GM12878 (cell line): ENCODE data around the gene CEACAM8. TPM values are rescaled to one million over a fixed set of nuclear protein-coding genes. Genes with fewer than 3 reads are reported as not detected.

Source experiments
- ATAC-seq: fragments of 200-7000 bp; cut with Tn5 transposase; 3 replicates; pipeline ENCODE4 v1.9.1; 2020; ENCODE audit warnings: mild to moderate bottlenecking, moderate library complexity
- BruUV-seq: library from RNA; stranded (reverse); fragments of 400-500 nt; replicated peaks from 2 replicates; lab custom pipeline; 2021; lab: Mats Ljungman, UMichigan
- CTCF ChIA-PET: fragments of 300-600 bp; sonication (Branson Sonifier 250); formaldehyde crosslinking; extraction: SDS; loops from one replicate; lab custom pipeline; 2021; ENCODE audit warnings: inconsistent platforms; lab: Yijun Ruan, JAX
- POLR2A ChIA-PET: fragments of 350-600 bp; formaldehyde crosslinking; extraction: SDS; loops from one replicate; lab custom pipeline; 2021; ENCODE audit warnings: inconsistent platforms; lab: Charles Lee
- RAD21 ChIA-PET: fragments of 300-600 bp; sonication (Branson Sonifier 250); formaldehyde crosslinking; loops from one replicate; lab custom pipeline; 2023; ENCODE audit warnings: antibody characterized with exemption; ENCODE audit not compliant: unreplicated experiment; lab: Charles Lee
- SMC1A ChIA-PET: fragments of 300-600 bp; sonication (Branson Sonifier 250); formaldehyde crosslinking; loops from one replicate; lab custom pipeline; 2023; ENCODE audit not compliant: unreplicated experiment, uncharacterized antibody; lab: Charles Lee
- DNase-seq: peaks from one replicate; pipeline ENCODE4 v3.0.0-alpha.2; 2011; ENCODE audit warnings: low read depth, low spot score
- FAIRE-seq: peaks from 3 replicates; lab custom pipeline; 2011; peaks lifted over from hg19 to GRCh38; lab: Jason Lieb, UNC
- H2AFZ ChIP-seq: 2 replicates; pipeline ENCODE4 v1.6.0; 2011; ENCODE audit warnings: low read depth, low read length, control low read depth; ENCODE audit not compliant: control insufficient read depth
- H3K27ac ChIP-seq: 2 replicates; pipeline ENCODE4 v1.5.1; 2011; ENCODE audit warnings: control low read depth; ENCODE audit not compliant: control insufficient read depth, insufficient read depth
- H3K27me3 ChIP-seq, 2 experiments: replicated peaks in 1 of 2; 2 replicates each; pipeline versions ENCODE4 v1.6.0 to v1.6.1; 2011; ENCODE audit warnings: low read length in 1 of 2; ENCODE audit not compliant: control insufficient read depth in 2 of 2, insufficient read depth in 2 of 2
- H3K36me3 ChIP-seq, 2 experiments: 2 replicates each; pipeline ENCODE4 v1.5.1; 2011; ENCODE audit warnings: low read length in 1 of 2; ENCODE audit not compliant: control insufficient read depth in 2 of 2, insufficient read depth in 2 of 2
- H3K4me1 ChIP-seq: 2 replicates; pipeline ENCODE4 v1.6.1; 2011; ENCODE audit warnings: mild to moderate bottlenecking, low read length, moderate library complexity, mixed read lengths; ENCODE audit not compliant: control insufficient read depth, insufficient read depth
- H3K4me2 ChIP-seq: 2 replicates; pipeline ENCODE4 v1.6.0; 2011; ENCODE audit warnings: control low read depth; ENCODE audit not compliant: control insufficient read depth, insufficient read depth
- H3K4me3 ChIP-seq: fragments of 200-600 bp; sonication (generic); 2 replicates; pipeline ENCODE4 v1.5.1; 2016
- H3K79me2 ChIP-seq: 2 replicates; pipeline ENCODE4 v1.6.0; 2011; ENCODE audit warnings: low read length; ENCODE audit not compliant: control insufficient read depth, insufficient read depth
- H3K9ac ChIP-seq: 2 replicates; pipeline ENCODE4 v1.8.0; 2011; ENCODE audit warnings: low read length, control low read depth, mixed read lengths; ENCODE audit not compliant: control insufficient read depth, insufficient read depth
- H3K9me3 ChIP-seq: replicated peaks from 3 replicates; pipeline ENCODE4 v1.5.1; 2011; ENCODE audit warnings: mild to moderate bottlenecking, low read length; ENCODE audit not compliant: control insufficient read depth, insufficient read depth
- H4K20me1 ChIP-seq: 2 replicates; pipeline ENCODE4 v1.6.0; 2011; ENCODE audit not compliant: control insufficient read depth, insufficient read depth
- CREB1 ChIP-seq: IDR thresholded peaks from 2 replicates; pipeline ENCODE4 v1.6.1; 2012; ENCODE audit warnings: low read depth, mild to moderate bottlenecking, inconsistent platforms
- ESRRA ChIP-seq: IDR thresholded peaks from 2 replicates; pipeline ENCODE4 v1.6.1; 2012; ENCODE audit warnings: mild to moderate bottlenecking, low read length, improper control_type of control experiment
- GABPA ChIP-seq: IDR thresholded peaks from 2 replicates; pipeline ENCODE4 v1.6.1; 2014; ENCODE audit warnings: antibody characterized with exemption, low read depth, mild to moderate bottlenecking, inconsistent platforms
- KAT2A ChIP-seq: conservative IDR thresholded peaks from 2 replicates; pipeline ENCODE4 v1.6.1; 2011; ENCODE audit warnings: low read depth, low read length; ENCODE audit not compliant: control insufficient read depth
- NR2C1 ChIP-seq: fragments of 450-650 bp; IDR thresholded peaks from 2 replicates; pipeline ENCODE4 v1.6.1; 2017; ENCODE audit warnings: antibody characterized with exemption, mild to moderate bottlenecking, moderate library complexity
- NR2C2 ChIP-seq: IDR thresholded peaks from 2 replicates; pipeline ENCODE4 v1.6.1; 2011; ENCODE audit warnings: borderline replicate concordance, low read depth; ENCODE audit not compliant: control insufficient read depth, insufficient read length
- PAX8 ChIP-seq: fragments of 450-650 bp; IDR thresholded peaks from 2 replicates; pipeline ENCODE4 v1.6.1; 2017; ENCODE audit warnings: mild to moderate bottlenecking, moderate library complexity
- SP1 ChIP-seq: IDR thresholded peaks from one replicate; pipeline ENCODE4 v1.6.1; 2011; ENCODE audit warnings: low read depth, low read length
- SREBF1 ChIP-seq: IDR thresholded peaks from 2 replicates; pipeline ENCODE4 v1.6.1; 2012; ENCODE audit warnings: mild to moderate bottlenecking, low read length
- SUZ12 ChIP-seq: fragments of 200-600 bp; sonication (generic); IDR thresholded peaks from one replicate; pipeline ENCODE4 v1.6.1; 2018; ENCODE audit warnings: antibody characterized with exemption, mild to moderate bottlenecking; ENCODE audit not compliant: unreplicated experiment
- TCF12 ChIP-seq: IDR thresholded peaks from 2 replicates; pipeline ENCODE4 v1.6.1; 2011; ENCODE audit warnings: low read depth, mild to moderate bottlenecking, low read length
- YBX1 ChIP-seq: fragments of 450-650 bp; IDR thresholded peaks from 2 replicates; pipeline ENCODE4 v1.6.1; 2016; ENCODE audit warnings: antibody characterized with exemption
- YY1 ChIP-seq: IDR thresholded peaks from 2 replicates; pipeline ENCODE4 v1.6.1; 2011; ENCODE audit warnings: low read depth, mild to moderate bottlenecking, low read length
- ZZZ3 ChIP-seq: IDR thresholded peaks from 2 replicates; pipeline ENCODE4 v1.6.1; 2011; ENCODE audit warnings: low read depth; ENCODE audit not compliant: control insufficient read depth, insufficient read length
- WGBS: methylation state at CpG from one replicate; pipeline ENCODE4 v1.1.6; 2016; ENCODE audit warnings: low lambda C conversion rate; ENCODE audit not compliant: insufficient replicate concordance, insufficient coverage; ENCODE audit errors: missing lambda C conversion rate; 5-methylcytosine and 5-hydroxymethylcytosine counted together
- in situ Hi-C: fragments of 300-500 bp; cut with MboI; formaldehyde crosslinking; loops from 9 replicates; pipeline ENCODE4 v1.14.3; 2018; ENCODE audit warnings: mixed read lengths
- intact Hi-C: fragments of 100-400 bp; cut with micrococcal nuclease; formaldehyde crosslinking; loops from one replicate; pipeline ENCODE4 v1.14.2; 2022; ENCODE audit not compliant: unreplicated experiment
- polyA plus RNA-seq, 11 experiments: library from polyadenylated mRNA; depleted of rRNA in 4 of 11; unstranded in 6 of 11; stranded (reverse) in 5 of 11; fragments of >200 nt; fragmentation: Nextera tagmentation in 4 of 11; fragmentation: Illumina TruSeq in 1 of 11; extraction: Ambion mirVana in 4 of 11; extraction: Trizol in 1 of 11; gene quantifications; 1 replicate in 1 of 11; 2 replicates in 10 of 11; pipeline versions ENCODE4 v1.2.1 to v1.2.3, GENCODE V29; 2011 to 2016; ENCODE audit warnings: inconsistent platforms in 2 of 11, missing spikeins in 2 of 11, low read depth in 1 of 11
- total RNA-seq, 4 experiments: library from RNA; depleted of rRNA in 3 of 4; stranded (reverse); fragments of >200 nt in 3 of 4; fragmentation: Illumina TruSeq in 1 of 4; extraction: Trizol in 1 of 4; gene quantifications; 2 replicates each; pipeline versions ENCODE4 v1.2.1 to v1.2.3, GENCODE V29; 2013 to 2021
- TF ChIP-seq, protein P1 (sequence below): fragments of 450-650 bp; IDR thresholded peaks from 2 replicates; pipeline ENCODE4 v1.6.1; 2017; ENCODE audit warnings: mild to moderate bottlenecking, moderate library complexity

The CEACAM8 gene
- total and polyA plus RNA-seq, 10 of the 15 experiments (the other 5 are each of a cell fraction or from before 2014, with no cell fraction given): 0.06 TPM; not detected in 9

GRCh38 chr19:42532891-42533290 is 61.8 kb downstream of the CEACAM8 start:
- ChIA-PET RAD21 (interaction anchor here (1.3 to 7.7 kb wide), 2 partner anchors 67 to 82 kb away, joined by 4 to 177 read pairs; no protein-coding TSS in a partner anchor), POLR2A (interaction anchor here (1.2 kb wide), 1 partner anchor 82 kb away, joined by 3 read pairs; no protein-coding TSS in a partner anchor), CTCF (interaction anchor here (1.0 to 1.2 kb wide), 3 partner anchors 66 to 83 kb away, joined by 3 to 4 read pairs (median 3); no protein-coding TSS in a partner anchor), SMC1A (interaction anchor here (0.6 to 9.0 kb wide), 3 partner anchors 82 to 1594 kb away, joined by 3 to 193 read pairs (median 3); no protein-coding TSS in a partner anchor)
- no peak overlapping the region for H3K4me3 ChIP-seq
- FAIRE-seq (no peak), ATAC-seq (no peak), DNase-seq (no peak)
- H3K27me3 ChIP-seq: no peaks in the 10 kb centered on the region
- no peak overlapping the region for H3K9ac ChIP-seq
- H3K4me1 ChIP-seq: peaks cover 13% of the 10 kb centered on the region
- H3K9me3 ChIP-seq: no peaks in the 10 kb centered on the region
- no peaks in the 10 kb centered on the region for H3K36me3 ChIP-seq
- WGBS: 20% methylated on average over 2 of the region's 2 CpGs
- no peak overlapping the region for H3K4me2 ChIP-seq
- H3K79me2 ChIP-seq: no peaks in the 10 kb centered on the region; the same call in 1 of the 2 replicates
- TF ChIP-seq ESRRA (no peak), CREB1 (no peak), YY1 (no peak), KAT2A (no peak), YBX1 (no peak), TCF12 (no peak), SP1 (no peak), ZZZ3 (no peak), SREBF1 (no peak), SUZ12 (no peak), NR2C2 (no peak), GABPA (no peak), PAX8 (no peak), NR2C1 (no peak)
- TF ChIP-seq, protein P1, sequence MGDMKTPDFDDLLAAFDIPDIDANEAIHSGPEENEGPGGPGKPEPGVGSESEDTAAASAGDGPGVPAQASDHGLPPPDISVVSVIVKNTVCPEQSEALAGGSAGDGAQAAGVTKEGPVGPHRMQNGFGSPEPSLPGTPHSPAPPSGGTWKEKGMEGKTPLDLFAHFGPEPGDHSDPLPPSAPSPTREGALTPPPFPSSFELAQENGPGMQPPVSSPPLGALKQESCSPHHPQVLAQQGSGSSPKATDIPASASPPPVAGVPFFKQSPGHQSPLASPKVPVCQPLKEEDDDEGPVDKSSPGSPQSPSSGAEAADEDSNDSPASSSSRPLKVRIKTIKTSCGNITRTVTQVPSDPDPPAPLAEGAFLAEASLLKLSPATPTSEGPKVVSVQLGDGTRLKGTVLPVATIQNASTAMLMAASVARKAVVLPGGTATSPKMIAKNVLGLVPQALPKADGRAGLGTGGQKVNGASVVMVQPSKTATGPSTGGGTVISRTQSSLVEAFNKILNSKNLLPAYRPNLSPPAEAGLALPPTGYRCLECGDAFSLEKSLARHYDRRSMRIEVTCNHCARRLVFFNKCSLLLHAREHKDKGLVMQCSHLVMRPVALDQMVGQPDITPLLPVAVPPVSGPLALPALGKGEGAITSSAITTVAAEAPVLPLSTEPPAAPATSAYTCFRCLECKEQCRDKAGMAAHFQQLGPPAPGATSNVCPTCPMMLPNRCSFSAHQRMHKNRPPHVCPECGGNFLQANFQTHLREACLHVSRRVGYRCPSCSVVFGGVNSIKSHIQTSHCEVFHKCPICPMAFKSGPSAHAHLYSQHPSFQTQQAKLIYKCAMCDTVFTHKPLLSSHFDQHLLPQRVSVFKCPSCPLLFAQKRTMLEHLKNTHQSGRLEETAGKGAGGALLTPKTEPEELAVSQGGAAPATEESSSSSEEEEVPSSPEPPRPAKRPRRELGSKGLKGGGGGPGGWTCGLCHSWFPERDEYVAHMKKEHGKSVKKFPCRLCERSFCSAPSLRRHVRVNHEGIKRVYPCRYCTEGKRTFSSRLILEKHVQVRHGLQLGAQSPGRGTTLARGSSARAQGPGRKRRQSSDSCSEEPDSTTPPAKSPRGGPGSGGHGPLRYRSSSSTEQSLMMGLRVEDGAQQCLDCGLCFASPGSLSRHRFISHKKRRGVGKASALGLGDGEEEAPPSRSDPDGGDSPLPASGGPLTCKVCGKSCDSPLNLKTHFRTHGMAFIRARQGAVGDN: no peak
- H2AFZ ChIP-seq: no peak overlapping the region
- in situ Hi-C loops: no loop called here
- H4K20me1 ChIP-seq: no peaks in the 10 kb centered on the region
- no peak overlapping the region for H3K27ac ChIP-seq
- no TSS peak for BruUV-seq
- intact Hi-C loops: no loop called here
